AG04450 (cell line): Measurements from ENCODE around the gene GAS6. TPM values are rescaled to one million over a fixed set of nuclear protein-coding genes. Genes with fewer than 3 reads are reported as not detected.
"Not testable (repeated sequence)": the region's sequence is repeated elsewhere in the genome, so short reads cannot be mapped to it uniquely, and the experiment has no call there.

Experiments used
- CTCF ChIA-PET: fragments of 300-600, 350-600 bp; formaldehyde crosslinking; extraction: SDS; loops from one replicate; lab custom pipeline; 2022; ENCODE audit warnings: antibody characterized with exemption, inconsistent platforms; lab: Charles Lee
- POLR2A ChIA-PET: fragments of 350-600 bp; formaldehyde crosslinking; extraction: SDS; loops from one replicate; lab custom pipeline; 2021; ENCODE audit warnings: antibody characterized with exemption, inconsistent platforms; lab: Yijun Ruan, JAX
- DNase-seq: peaks from one replicate; pipeline ENCODE4 v3.0.0-alpha.2; 2011; ENCODE audit warnings: low read depth, low spot score
- H3K27ac ChIP-seq: one replicate; pipeline ENCODE4 v1.5.1; 2012; ENCODE audit warnings: low read depth, low read length, control low read depth
- H3K27me3 ChIP-seq: one replicate; pipeline ENCODE4 v1.6.0; 2012; ENCODE audit warnings: low read length; ENCODE audit not compliant: control insufficient read depth, insufficient read depth
- H3K4me3 ChIP-seq: 2 replicates; pipeline ENCODE4 v1.5.1; 2011; ENCODE audit warnings: mild to moderate bottlenecking, low read depth, low read length, control low read depth
- H3K9me3 ChIP-seq: 2 replicates; pipeline ENCODE4 v1.5.1; 2012; ENCODE audit warnings: low read length; ENCODE audit not compliant: control insufficient read depth, insufficient read depth
- polyA plus RNA-seq: library from polyadenylated mRNA; depleted of rRNA; stranded (reverse); fragments of >200 nt; gene quantifications from 2 replicates; pipeline ENCODE4 v1.2.3, GENCODE V29; 2011
- TF ChIP-seq, protein P1 (sequence below): IDR thresholded peaks from 2 replicates; pipeline ENCODE4 v1.5.1; 2011; ENCODE audit warnings: low read depth, low read length, control low read depth, inconsistent platforms

GAS6 gene
- polyA plus RNA-seq, 1 experiment = 356 TPM

DNA sequence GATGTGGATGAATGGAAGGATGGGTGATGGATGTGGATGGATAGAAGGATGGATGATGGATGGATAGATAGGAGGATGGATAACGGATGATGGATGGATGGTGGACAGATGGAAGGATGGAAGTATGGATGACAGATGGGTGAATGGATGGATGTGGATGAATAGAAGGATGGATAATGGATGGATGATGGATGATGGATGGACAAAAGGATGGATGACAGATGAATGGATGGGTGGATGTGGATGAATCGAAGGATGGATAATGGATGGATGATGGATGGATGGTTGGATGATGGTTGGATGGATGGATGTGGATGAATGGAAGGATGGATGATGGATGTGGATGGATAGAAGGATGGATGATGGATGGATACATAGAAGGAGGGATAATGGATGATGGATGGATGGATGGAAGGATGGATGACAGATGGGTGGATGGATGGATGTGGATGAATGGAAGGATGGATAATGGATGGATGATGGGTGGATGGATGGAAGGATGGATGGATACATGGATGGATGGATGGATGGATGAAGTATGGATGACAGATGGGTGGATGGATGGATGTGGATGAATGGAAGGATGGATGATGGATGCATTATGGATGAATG is 65.6 kb downstream of the GAS6 start:
- Histone ChIP-seq H3K9me3 (peaks cover 20% of the 10 kb centered on the region; the same call in 1 of the 2 replicates), H3K27ac (no peak overlapping the region), H3K27me3 (peaks cover 2% of the 10 kb centered on the region), H3K4me3 (no peak overlapping the region)
- POLR2A ChIA-PET = no interaction called here
- TF ChIP-seq, protein P1, sequence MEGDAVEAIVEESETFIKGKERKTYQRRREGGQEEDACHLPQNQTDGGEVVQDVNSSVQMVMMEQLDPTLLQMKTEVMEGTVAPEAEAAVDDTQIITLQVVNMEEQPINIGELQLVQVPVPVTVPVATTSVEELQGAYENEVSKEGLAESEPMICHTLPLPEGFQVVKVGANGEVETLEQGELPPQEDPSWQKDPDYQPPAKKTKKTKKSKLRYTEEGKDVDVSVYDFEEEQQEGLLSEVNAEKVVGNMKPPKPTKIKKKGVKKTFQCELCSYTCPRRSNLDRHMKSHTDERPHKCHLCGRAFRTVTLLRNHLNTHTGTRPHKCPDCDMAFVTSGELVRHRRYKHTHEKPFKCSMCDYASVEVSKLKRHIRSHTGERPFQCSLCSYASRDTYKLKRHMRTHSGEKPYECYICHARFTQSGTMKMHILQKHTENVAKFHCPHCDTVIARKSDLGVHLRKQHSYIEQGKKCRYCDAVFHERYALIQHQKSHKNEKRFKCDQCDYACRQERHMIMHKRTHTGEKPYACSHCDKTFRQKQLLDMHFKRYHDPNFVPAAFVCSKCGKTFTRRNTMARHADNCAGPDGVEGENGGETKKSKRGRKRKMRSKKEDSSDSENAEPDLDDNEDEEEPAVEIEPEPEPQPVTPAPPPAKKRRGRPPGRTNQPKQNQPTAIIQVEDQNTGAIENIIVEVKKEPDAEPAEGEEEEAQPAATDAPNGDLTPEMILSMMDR = no peak
- CTCF ChIA-PET = no interaction called here
- DNase-seq = no peak

DNA sequence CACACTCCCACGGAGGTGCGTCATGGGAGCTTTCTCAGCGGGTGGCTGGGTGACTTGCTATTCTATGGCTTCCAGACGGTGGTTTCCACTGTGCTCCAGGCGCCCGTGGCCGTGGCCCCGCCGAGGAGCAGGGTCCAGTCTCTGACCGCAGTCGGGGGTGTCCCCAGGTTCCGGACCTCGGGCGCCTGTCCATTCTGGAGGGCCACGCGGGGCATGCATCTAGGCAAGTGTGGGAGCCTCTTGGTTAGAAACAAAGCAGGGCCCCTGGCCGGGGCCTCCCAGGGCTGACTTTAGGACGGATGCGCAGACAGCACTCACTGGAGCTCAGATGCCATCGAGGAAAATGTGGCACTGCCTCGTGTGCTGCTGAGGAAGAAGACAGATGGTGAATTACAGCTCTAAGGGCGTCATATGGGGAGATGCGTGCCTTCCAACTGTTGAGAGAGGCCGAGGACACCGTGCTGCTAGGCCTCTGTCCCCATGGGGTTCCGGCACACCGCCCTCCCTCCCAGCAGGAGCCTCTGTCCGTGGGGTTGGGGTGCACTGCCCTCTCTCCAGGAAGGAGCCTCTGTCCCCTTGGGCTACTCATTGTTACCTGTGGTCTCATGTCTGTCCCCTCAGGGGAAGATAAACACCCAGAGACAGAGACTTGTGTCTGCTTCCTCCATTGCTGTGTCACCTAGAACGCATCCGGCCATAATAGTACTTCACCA is 66.8 kb downstream of the GAS6 start:
- POLR2A ChIA-PET = no interaction called here
- Histone ChIP-seq H3K27me3 (peaks cover 14% of the 10 kb centered on the region), H3K9me3 (peaks cover 20% of the 10 kb centered on the region; the same call in 1 of the 2 replicates), H3K4me3 (no peak overlapping the region), H3K27ac (no peak overlapping the region)
- TF ChIP-seq, protein P1 = no peak
- CTCF ChIA-PET = no interaction called here
- no peak for DNase-seq

DNA sequence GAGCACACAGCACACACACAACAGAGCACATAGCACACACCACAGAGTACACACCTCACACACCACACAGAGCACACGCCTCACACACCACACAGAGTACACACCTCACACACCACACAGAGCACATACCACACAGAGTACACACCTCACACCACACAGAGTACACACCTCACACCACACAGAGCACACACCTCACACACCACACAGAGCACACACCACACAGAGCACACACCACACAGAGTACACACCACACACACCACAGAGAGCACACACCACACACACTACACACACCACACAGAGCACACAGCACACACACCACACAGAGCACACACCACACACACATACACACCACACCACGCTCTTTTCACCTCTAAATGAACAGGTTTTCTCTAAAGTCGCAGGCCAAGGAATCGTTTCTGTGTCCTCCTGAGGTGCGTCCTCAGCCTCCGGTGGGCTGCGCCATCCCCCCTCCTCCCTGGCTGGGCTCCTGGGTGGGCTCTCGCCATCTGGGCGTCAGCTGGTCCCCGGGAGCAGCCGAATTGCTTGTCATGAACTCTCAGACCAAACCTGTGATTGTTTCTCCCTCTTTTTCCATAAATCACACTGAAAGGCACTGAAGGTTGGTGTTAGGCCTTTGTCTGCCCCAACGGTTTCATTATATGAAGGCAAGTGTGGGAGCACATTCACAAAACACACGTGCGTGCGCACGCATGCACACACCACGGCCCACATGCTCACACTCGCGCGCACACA is 67.5 kb downstream of the GAS6 start:
- Histone ChIP-seq H3K9me3 (peaks cover 20% of the 10 kb centered on the region; the same call in 1 of the 2 replicates), H3K27ac (no peak overlapping the region), H3K4me3 (no peak overlapping the region), H3K27me3 (peaks cover 18% of the 10 kb centered on the region)
- CTCF ChIA-PET = no interaction called here
- POLR2A ChIA-PET = no interaction called here
- DNase-seq = no peak
- TF ChIP-seq, protein P1 = no peak

DNA sequence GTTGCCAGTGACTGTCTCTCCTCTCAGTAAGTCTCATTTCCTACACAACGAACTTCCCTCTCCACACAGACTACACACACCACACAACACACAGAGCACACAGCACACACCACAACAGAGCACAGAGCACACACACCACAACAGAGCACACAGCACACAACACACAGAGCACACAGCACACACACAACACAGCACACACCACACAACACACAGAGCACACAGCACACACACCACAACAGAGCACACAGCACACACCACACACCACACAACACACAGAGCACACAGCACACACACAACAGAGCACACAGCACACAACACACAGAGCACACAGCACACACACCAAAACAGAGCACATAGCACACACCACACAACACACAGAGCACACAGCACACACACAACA is 68.5 kb downstream of the GAS6 start:
- CTCF ChIA-PET, H3K27ac ChIP-seq, DNase-seq, H3K4me3 ChIP-seq: not testable (repeated sequence)
- H3K27me3 ChIP-seq = peaks cover 21% of the 10 kb centered on the region
- H3K9me3 ChIP-seq = peaks cover 22% of the 10 kb centered on the region; the same call in 1 of the 2 replicates
- POLR2A ChIA-PET = interaction anchor here (0.9 kb wide), 1 partner anchor 9 kb away, joined by 3 read pairs; no protein-coding TSS in a partner anchor

DNA sequence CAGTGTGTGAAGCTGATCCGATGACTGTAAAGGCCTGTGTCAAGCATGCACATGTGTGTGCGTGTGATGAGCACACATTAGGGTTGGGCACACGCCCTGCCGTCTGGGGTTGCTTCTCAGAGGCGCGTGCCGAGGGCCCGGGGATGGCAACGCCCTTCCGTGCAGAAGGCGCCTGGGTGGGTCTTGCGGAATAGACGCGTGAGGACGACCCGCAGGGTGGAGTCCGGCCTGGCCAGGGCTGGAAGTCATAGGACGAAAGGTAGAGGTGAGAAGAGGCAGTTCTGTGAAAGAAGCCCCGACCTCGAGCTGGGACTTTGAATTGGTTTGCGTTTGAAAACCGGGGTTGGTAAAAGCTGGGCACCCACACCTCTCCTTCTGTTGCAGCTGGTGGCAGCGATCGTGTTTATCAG is 69.1 kb downstream of the GAS6 start:
- TF ChIP-seq, protein P1 = no peak
- ChIA-PET POLR2A (interaction anchor here (0.9 kb wide), 1 partner anchor 9 kb away, joined by 3 read pairs; no protein-coding TSS in a partner anchor), CTCF (no interaction called here)
- Histone ChIP-seq H3K27ac (no peak overlapping the region), H3K27me3 (peaks cover 21% of the 10 kb centered on the region), H3K9me3 (peaks cover 22% of the 10 kb centered on the region; the same call in 1 of the 2 replicates), H3K4me3 (no peak overlapping the region)
- DNase-seq = no peak
